Left ventricle myocardium inferior (tissue), 1 donor: ENCODE measurements around the gene MGAT5B. TPM values are rescaled to one million over a fixed set of nuclear protein-coding genes. Genes with fewer than 3 reads are reported as not detected.

ENCODE experiments used
- DNase-seq: peaks from one replicate; pipeline ENCODE4 v3.0.0-alpha.2; 2020
- H3K27ac ChIP-seq: fragments of 200-600 bp; replicated peaks from 2 replicates; pipeline ENCODE4 v1.8.0; 2021
- H3K27me3 ChIP-seq: fragments of 200-600 bp; 2 replicates; pipeline ENCODE4 v1.8.0; 2021; ENCODE audit warnings: low read depth
- H3K36me3 ChIP-seq: fragments of 200-600 bp; 2 replicates; pipeline ENCODE4 v1.8.0; 2021
- H3K4me1 ChIP-seq: fragments of 200-600 bp; 2 replicates; pipeline ENCODE4 v1.8.0; 2021
- H3K4me3 ChIP-seq: fragments of 200-600 bp; 2 replicates; pipeline ENCODE4 v1.8.0; 2021; ENCODE audit warnings: mild to moderate bottlenecking, moderate library complexity
- H3K9me3 ChIP-seq: fragments of 200-600 bp; replicated peaks from 2 replicates; pipeline ENCODE4 v1.8.0; 2021
- CTCF ChIP-seq: fragments of 200-600 bp; IDR thresholded peaks from 2 replicates; pipeline ENCODE4 v1.8.0; 2021; ENCODE audit warnings: antibody characterized with exemption, mild to moderate bottlenecking, borderline replicate concordance
- intact Hi-C: fragments of 100-400 bp; cut with micrococcal nuclease; formaldehyde crosslinking; loops from one replicate; pipeline ENCODE4 v1.11.0; 2022
- total RNA-seq: library from RNA; stranded (reverse); fragmentation: NEBNext Ultra II Directional; extraction: Animal tissue kit (Norgen Biotek cat#: 25700); gene quantifications from one replicate; pipeline ENCODE4 v1.2.1, GENCODE V29; 2021
- donor health status: DM: no; HTN: yes; CAD: no; lungs with severe emphysema.

MGAT5B gene
- total RNA-seq, 1 donor from 2014 or later = 0.08 TPM

- H3K27ac ChIP-seq = no peak overlapping the region
- peaks cover 61% of the 10 kb centered on the region for H3K27me3 ChIP-seq
- H3K9me3 ChIP-seq = no peaks in the 10 kb centered on the region
- no peak for TF ChIP-seq CTCF
- intact Hi-C loops = loop anchor here (10.0 kb wide), 1 partner anchor 385 kb away; no protein-coding TSS in a partner anchor
- H3K4me3 ChIP-seq = no peak overlapping the region
- no peaks in the 10 kb centered on the region for H3K4me1 ChIP-seq
- no peak for DNase-seq
- H3K36me3 ChIP-seq = no peaks in the 10 kb centered on the region
These were observed 11.5 kb downstream of the MGAT5B start for GRCh38 chr17:76879691-76880090.

- Histone ChIP-seq H3K27me3 (peaks cover 60% of the 10 kb centered on the region), H3K9me3 (no peaks in the 10 kb centered on the region), H3K27ac (no peak overlapping the region), H3K4me1 (no peaks in the 10 kb centered on the region), H3K4me3 (no peak overlapping the region), H3K36me3 (no peaks in the 10 kb centered on the region)
- no peak for DNase-seq
- no peak for TF ChIP-seq CTCF
- intact Hi-C loops = no loop called here
These were observed 12.1 kb downstream of the MGAT5B start for GRCh38 chr17:76880268-76880667.

- H3K9me3 ChIP-seq = no peaks in the 10 kb centered on the region
- peaks cover 65% of the 10 kb centered on the region for H3K27me3 ChIP-seq
- H3K4me3 ChIP-seq = no peak overlapping the region
- TF ChIP-seq CTCF = no peak
- intact Hi-C loops = no loop called here
- H3K27ac ChIP-seq = no peak overlapping the region
- no peak for DNase-seq
- no peaks in the 10 kb centered on the region for H3K36me3 ChIP-seq
- no peaks in the 10 kb centered on the region for H3K4me1 ChIP-seq
These were observed 12.8 kb downstream of the MGAT5B start for GRCh38 chr17:76880971-76881370.

- peaks cover 69% of the 10 kb centered on the region for H3K27me3 ChIP-seq
- H3K27ac ChIP-seq = no peak overlapping the region
- TF ChIP-seq CTCF = no peak
- H3K4me3 ChIP-seq = no peak overlapping the region
- no peaks in the 10 kb centered on the region for H3K36me3 ChIP-seq
- no peaks in the 10 kb centered on the region for H3K9me3 ChIP-seq
- DNase-seq = no peak
- intact Hi-C loops = no loop called here
- H3K4me1 ChIP-seq = no peaks in the 10 kb centered on the region
These were observed 13.2 kb downstream of the MGAT5B start for GRCh38 chr17:76881408-76881807.

- Histone ChIP-seq H3K27ac (no peak overlapping the region), H3K9me3 (no peaks in the 10 kb centered on the region), H3K27me3 (peaks cover 71% of the 10 kb centered on the region), H3K36me3 (no peaks in the 10 kb centered on the region), H3K4me1 (no peaks in the 10 kb centered on the region), H3K4me3 (no peak overlapping the region)
- TF ChIP-seq CTCF = no peak
- intact Hi-C loops = no loop called here
- DNase-seq = no peak
These were observed 13.8 kb downstream of the MGAT5B start for GRCh38 chr17:76881966-76882365.
